Measurements from ENCODE around the gene BTBD9.

The BTBD9 gene

GRCh38 chr6:38187811-38188590, 451.7 kb downstream of the BTBD9 start:
- DNase-seq, result no peak

GRCh38 chr6:38187325-38187724, 452.4 kb downstream of the BTBD9 start:
- DNase-seq, result no peak

- no peak for DNase-seq
These were observed 454.0 kb downstream of the BTBD9 start for GRCh38 chr6:38185752-38186151.

GRCh38 chr6:38185244-38185643, 454.5 kb downstream of the BTBD9 start:
- no peak for DNase-seq

- DNase-seq, result no peak
These were observed 455.1 kb downstream of the BTBD9 start for GRCh38 chr6:38184585-38185080.

GRCh38 chr6:38183856-38184584, 455.7 kb downstream of the BTBD9 start:
- DNase-seq, result no peak

GRCh38 chr6:38182426-38182825, 457.3 kb downstream of the BTBD9 start:
- no peak for DNase-seq

- no peak for DNase-seq
These were observed 459.1 kb downstream of the BTBD9 start for GRCh38 chr6:38180586-38180985.

GRCh38 chr6:38179794-38180430, 459.8 kb downstream of the BTBD9 start:
- no peak for DNase-seq

GRCh38 chr6:38179300-38179699, 460.4 kb downstream of the BTBD9 start:
- no peak for DNase-seq

- DNase-seq, result no peak
These were observed 461.2 kb downstream of the BTBD9 start for GRCh38 chr6:38178584-38178886.

GRCh38 chr6:38177882-38178583, 461.7 kb downstream of the BTBD9 start:
- DNase-seq, result no peak

GRCh38 chr6:38176797-38177751, 462.7 kb downstream of the BTBD9 start:
- DNase-seq, result no peak

GRCh38 chr6:38175786-38176185, 463.9 kb downstream of the BTBD9 start:
- no peak for DNase-seq

GRCh38 chr6:38174806-38175495, 464.8 kb downstream of the BTBD9 start:
- no peak for DNase-seq

GRCh38 chr6:38174315-38174714, 465.4 kb downstream of the BTBD9 start:
- no peak for DNase-seq

- no peak for DNase-seq
These were observed 465.8 kb downstream of the BTBD9 start for GRCh38 chr6:38173909-38174308.

- DNase-seq, result no peak
These were observed 466.9 kb downstream of the BTBD9 start for GRCh38 chr6:38172739-38173410.

- DNase-seq, result no peak
These were observed 467.6 kb downstream of the BTBD9 start for GRCh38 chr6:38171997-38172738.

Measured in NCI-H748 treated with DMSO at 0.1 percent for 48 hours (cell line).